ENCODE measurements around the gene EXOC4.

Gene EXOC4

DNA sequence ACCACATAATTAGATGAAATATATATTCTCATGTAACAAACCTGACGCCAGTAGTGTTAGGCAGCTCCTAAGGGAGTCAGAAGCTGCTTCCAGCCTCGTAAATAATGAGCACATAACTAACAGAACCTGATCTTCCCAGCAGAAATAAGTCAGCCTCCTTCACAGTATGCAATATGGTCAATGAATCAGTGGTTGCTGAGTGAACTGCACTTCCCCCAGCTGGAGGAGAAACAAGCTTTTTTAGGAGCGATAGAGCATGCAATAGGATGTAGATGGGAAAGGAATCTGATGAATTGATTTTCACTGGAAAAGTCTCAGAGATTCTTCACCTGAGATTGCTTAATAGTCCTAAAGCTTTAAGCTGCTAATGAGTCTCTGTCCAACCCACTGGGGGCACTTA, 537.1 kb downstream of the EXOC4 start (continued):
- no peak for TF ChIP-seq ZFP69B (tag by site-specific recombination; IDR thresholded peaks at IDR 0.05)
- TF ChIP-seq, protein P1, sequence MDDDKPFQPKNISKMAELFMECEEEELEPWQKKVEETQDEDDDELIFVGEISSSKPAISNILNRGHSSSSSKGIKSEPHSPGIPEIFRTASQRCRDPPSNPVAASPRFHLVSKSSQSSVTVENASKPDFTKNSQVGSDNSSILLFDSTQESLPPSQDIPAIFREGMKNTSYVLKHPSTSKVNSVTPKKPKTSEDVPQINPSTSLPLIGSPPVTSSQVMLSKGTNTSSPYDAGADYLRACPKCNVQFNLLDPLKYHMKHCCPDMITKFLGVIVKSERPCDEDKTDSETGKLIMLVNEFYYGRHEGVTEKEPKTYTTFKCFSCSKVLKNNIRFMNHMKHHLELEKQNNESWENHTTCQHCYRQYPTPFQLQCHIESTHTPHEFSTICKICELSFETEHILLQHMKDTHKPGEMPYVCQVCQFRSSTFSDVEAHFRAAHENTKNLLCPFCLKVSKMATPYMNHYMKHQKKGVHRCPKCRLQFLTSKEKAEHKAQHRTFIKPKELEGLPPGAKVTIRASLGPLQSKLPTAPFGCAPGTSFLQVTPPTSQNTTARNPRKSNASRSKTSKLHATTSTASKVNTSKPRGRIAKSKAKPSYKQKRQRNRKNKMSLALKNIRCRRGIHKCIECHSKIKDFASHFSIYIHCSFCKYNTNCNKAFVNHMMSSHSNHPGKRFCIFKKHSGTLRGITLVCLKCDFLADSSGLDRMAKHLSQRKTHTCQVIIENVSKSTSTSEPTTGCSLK (tag by site-specific recombination; IDR thresholded peaks at IDR 0.05), result no peak
- TF ChIP-seq ZNF837 (tag by site-specific recombination; IDR thresholded peaks at IDR 0.05), result no peak
- TF ChIP-seq, protein P2, sequence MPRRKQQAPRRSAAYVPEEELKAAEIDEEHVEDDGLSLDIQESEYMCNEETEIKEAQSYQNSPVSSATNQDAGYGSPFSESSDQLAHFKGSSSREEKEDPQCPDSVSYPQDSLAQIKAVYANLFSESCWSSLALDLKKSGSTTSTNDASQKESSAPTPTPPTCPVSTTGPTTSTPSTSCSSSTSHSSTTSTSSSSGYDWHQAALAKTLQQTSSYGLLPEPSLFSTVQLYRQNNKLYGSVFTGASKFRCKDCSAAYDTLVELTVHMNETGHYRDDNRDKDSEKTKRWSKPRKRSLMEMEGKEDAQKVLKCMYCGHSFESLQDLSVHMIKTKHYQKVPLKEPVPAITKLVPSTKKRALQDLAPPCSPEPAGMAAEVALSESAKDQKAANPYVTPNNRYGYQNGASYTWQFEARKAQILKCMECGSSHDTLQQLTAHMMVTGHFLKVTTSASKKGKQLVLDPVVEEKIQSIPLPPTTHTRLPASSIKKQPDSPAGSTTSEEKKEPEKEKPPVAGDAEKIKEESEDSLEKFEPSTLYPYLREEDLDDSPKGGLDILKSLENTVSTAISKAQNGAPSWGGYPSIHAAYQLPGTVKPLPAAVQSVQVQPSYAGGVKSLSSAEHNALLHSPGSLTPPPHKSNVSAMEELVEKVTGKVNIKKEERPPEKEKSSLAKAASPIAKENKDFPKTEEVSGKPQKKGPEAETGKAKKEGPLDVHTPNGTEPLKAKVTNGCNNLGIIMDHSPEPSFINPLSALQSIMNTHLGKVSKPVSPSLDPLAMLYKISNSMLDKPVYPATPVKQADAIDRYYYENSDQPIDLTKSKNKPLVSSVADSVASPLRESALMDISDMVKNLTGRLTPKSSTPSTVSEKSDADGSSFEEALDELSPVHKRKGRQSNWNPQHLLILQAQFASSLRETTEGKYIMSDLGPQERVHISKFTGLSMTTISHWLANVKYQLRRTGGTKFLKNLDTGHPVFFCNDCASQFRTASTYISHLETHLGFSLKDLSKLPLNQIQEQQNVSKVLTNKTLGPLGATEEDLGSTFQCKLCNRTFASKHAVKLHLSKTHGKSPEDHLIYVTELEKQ (tag by site-specific recombination; IDR thresholded peaks at IDR 0.05; ENCODE audit: borderline replicate concordance), result no peak
- TF ChIP-seq OSR2 (tag by site-specific recombination; IDR thresholded peaks at IDR 0.05), result no peak

DNA sequence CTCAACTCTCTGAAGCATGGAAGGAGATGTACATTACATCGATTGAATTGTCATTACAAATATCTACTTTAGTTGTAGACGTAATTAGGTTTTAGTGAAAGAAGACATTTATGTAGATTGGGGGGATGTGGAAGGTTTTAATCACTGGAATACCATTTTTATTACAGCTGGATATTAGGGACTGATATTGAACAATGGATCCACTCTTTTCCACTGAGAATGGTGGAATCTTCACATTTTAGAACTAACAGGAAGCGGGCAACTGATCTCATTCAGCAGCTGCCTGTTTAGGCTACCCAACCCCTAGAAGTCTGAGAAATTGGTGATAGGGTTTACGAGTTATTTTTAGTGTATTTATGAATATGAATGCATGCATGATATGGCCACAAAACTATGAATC, 538.0 kb downstream of the EXOC4 start:
- no peaks in the 10 kb centered on the region for H3K4me1 ChIP-seq (ENCODE audit: control insufficient read depth, insufficient read depth, low read length)
- CTCF ChIA-PET, result no interaction called here
- no peaks in the 10 kb centered on the region for H3K36me3 ChIP-seq (ENCODE audit: control insufficient read depth in 2 of 2, insufficient read depth in 1 of 2, low read length in 2 of 2)
- no peak overlapping the region for H3K4me3 ChIP-seq (ENCODE audit: low read depth, low read length)
- TF ChIP-seq, protein P3, sequence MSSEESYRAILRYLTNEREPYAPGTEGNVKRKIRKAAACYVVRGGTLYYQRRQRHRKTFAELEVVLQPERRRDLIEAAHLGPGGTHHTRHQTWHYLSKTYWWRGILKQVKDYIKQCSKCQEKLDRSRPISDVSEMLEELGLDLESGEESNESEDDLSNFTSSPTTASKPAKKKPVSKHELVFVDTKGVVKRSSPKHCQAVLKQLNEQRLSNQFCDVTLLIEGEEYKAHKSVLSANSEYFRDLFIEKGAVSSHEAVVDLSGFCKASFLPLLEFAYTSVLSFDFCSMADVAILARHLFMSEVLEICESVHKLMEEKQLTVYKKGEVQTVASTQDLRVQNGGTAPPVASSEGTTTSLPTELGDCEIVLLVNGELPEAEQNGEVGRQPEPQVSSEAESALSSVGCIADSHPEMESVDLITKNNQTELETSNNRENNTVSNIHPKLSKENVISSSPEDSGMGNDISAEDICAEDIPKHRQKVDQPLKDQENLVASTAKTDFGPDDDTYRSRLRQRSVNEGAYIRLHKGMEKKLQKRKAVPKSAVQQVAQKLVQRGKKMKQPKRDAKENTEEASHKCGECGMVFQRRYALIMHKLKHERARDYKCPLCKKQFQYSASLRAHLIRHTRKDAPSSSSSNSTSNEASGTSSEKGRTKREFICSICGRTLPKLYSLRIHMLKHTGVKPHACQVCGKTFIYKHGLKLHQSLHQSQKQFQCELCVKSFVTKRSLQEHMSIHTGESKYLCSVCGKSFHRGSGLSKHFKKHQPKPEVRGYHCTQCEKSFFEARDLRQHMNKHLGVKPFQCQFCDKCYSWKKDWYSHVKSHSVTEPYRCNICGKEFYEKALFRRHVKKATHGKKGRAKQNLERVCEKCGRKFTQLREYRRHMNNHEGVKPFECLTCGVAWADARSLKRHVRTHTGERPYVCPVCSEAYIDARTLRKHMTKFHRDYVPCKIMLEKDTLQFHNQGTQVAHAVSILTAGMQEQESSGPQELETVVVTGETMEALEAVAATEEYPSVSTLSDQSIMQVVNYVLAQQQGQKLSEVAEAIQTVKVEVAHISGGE (tag by site-specific recombination; conservative IDR thresholded peaks at IDR 0.05; ENCODE audit: low read depth), result no peak
- TF ChIP-seq, protein P4, sequence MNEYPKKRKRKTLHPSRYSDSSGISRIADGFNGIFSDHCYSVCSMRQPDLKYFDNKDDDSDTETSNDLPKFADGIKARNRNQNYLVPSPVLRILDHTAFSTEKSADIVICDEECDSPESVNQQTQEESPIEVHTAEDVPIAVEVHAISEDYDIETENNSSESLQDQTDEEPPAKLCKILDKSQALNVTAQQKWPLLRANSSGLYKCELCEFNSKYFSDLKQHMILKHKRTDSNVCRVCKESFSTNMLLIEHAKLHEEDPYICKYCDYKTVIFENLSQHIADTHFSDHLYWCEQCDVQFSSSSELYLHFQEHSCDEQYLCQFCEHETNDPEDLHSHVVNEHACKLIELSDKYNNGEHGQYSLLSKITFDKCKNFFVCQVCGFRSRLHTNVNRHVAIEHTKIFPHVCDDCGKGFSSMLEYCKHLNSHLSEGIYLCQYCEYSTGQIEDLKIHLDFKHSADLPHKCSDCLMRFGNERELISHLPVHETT (tag by site-specific recombination; IDR thresholded peaks at IDR 0.05), result no peak
- H3K9me3 ChIP-seq (ENCODE audit: control insufficient read depth, insufficient read depth, low read depth, low read length), result no peaks in the 10 kb centered on the region
- POLR2A ChIA-PET, result no interaction called here
- H3K27ac ChIP-seq (ENCODE audit: extremely low read depth, low read depth, low read length), result no peak overlapping the region

DNA sequence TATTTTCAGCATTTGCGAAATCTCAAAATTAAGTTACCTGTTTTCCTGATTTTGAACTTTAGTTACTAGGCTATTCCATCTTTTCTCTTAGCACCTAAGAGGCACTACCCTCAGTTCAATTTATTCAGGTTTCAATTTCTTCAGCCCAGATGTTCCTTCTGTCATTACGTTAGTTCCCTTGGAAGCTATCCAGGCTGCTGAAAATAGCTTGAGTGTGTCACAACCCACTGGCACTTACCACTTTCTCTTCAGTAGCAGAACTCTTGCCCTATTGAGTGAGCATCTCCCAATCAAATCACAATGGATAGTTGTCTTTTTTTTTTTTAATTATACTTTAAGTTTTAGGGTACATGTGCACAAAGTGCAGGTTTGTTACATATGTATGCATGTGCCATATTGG, 541.6 kb downstream of the EXOC4 start:
- ChIA-PET CTCF (no interaction called here), POLR2A (no interaction called here)
- peak; percentile 34; the same call in 1 of the 2 replicates for TF ChIP-seq OSR2 (tag by site-specific recombination; IDR thresholded peaks at IDR 0.05)
- no peak for TF ChIP-seq ZNF174 (tag by site-specific recombination; IDR thresholded peaks at IDR 0.05)
- no peak overlapping the region for H3K4me3 ChIP-seq (ENCODE audit: low read depth, low read length)
- no peaks in the 10 kb centered on the region for H3K36me3 ChIP-seq (ENCODE audit: control insufficient read depth in 2 of 2, insufficient read depth in 1 of 2, low read length in 2 of 2)
- no peaks in the 10 kb centered on the region for H3K9me3 ChIP-seq (ENCODE audit: control insufficient read depth, insufficient read depth, low read depth, low read length)
- H3K27ac ChIP-seq (ENCODE audit: extremely low read depth, low read depth, low read length), result no peak overlapping the region
- no peaks in the 10 kb centered on the region for H3K4me1 ChIP-seq (ENCODE audit: control insufficient read depth, insufficient read depth, low read length)
